ENCODE results near the gene EVI5L. TPM values are rescaled to one million over a fixed set of nuclear protein-coding genes. Genes with fewer than 3 reads are reported as not detected.

The EVI5L gene
- total and polyA plus RNA-seq, 2 of the 13 experiments (the other 11 are each of a cell fraction or from before 2014, with no cell fraction given), result 1.7 to 2.4 TPM

- peak; percentile 16 for TF ChIP-seq ASH2L (IDR thresholded peaks at IDR 0.05; ENCODE audit: insufficient read length, low read depth, low read length)
- TF ChIP-seq MAX (IDR thresholded peaks at IDR 0.05), result no peak
- TF ChIP-seq ZNF589 (CRISPR knock-in tag; conservative IDR thresholded peaks at IDR 0.05), result no peak
- peak; percentile 91 for TF ChIP-seq ZMYM3 (CRISPR knock-in tag; IDR thresholded peaks at IDR 0.05)
- TF ChIP-seq, protein P1, sequence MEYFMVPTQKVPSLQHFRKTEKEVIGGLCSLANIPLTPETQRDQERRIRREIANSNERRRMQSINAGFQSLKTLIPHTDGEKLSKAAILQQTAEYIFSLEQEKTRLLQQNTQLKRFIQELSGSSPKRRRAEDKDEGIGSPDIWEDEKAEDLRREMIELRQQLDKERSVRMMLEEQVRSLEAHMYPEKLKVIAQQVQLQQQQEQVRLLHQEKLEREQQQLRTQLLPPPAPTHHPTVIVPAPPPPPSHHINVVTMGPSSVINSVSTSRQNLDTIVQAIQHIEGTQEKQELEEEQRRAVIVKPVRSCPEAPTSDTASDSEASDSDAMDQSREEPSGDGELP (IDR thresholded peaks at IDR 0.05; ENCODE audit: borderline replicate concordance, low read depth), result peak; percentile 30; the same call in 1 of the 2 replicates
- TF ChIP-seq, protein P2, sequence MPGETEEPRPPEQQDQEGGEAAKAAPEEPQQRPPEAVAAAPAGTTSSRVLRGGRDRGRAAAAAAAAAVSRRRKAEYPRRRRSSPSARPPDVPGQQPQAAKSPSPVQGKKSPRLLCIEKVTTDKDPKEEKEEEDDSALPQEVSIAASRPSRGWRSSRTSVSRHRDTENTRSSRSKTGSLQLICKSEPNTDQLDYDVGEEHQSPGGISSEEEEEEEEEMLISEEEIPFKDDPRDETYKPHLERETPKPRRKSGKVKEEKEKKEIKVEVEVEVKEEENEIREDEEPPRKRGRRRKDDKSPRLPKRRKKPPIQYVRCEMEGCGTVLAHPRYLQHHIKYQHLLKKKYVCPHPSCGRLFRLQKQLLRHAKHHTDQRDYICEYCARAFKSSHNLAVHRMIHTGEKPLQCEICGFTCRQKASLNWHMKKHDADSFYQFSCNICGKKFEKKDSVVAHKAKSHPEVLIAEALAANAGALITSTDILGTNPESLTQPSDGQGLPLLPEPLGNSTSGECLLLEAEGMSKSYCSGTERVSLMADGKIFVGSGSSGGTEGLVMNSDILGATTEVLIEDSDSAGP (CRISPR knock-in tag; IDR thresholded peaks at IDR 0.05; ENCODE audit: borderline replicate concordance), result no peak
- no peak for TF ChIP-seq FUBP1 (CRISPR knock-in tag; IDR thresholded peaks at IDR 0.05; ENCODE audit: borderline replicate concordance)
- no peak for TF ChIP-seq SMARCC2 (IDR thresholded peaks at IDR 0.05)
- TF ChIP-seq ZNF230 (CRISPR knock-in tag; IDR thresholded peaks at IDR 0.05), result no peak
- TF ChIP-seq, protein P3, sequence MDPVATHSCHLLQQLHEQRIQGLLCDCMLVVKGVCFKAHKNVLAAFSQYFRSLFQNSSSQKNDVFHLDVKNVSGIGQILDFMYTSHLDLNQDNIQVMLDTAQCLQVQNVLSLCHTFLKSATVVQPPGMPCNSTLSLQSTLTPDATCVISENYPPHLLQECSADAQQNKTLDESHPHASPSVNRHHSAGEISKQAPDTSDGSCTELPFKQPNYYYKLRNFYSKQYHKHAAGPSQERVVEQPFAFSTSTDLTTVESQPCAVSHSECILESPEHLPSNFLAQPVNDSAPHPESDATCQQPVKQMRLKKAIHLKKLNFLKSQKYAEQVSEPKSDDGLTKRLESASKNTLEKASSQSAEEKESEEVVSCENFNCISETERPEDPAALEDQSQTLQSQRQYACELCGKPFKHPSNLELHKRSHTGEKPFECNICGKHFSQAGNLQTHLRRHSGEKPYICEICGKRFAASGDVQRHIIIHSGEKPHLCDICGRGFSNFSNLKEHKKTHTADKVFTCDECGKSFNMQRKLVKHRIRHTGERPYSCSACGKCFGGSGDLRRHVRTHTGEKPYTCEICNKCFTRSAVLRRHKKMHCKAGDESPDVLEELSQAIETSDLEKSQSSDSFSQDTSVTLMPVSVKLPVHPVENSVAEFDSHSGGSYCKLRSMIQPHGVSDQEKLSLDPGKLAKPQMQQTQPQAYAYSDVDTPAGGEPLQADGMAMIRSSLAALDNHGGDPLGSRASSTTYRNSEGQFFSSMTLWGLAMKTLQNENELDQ (CRISPR knock-in tag; IDR thresholded peaks at IDR 0.05; ENCODE audit: borderline replicate concordance), result no peak
- TF ChIP-seq, protein P4, sequence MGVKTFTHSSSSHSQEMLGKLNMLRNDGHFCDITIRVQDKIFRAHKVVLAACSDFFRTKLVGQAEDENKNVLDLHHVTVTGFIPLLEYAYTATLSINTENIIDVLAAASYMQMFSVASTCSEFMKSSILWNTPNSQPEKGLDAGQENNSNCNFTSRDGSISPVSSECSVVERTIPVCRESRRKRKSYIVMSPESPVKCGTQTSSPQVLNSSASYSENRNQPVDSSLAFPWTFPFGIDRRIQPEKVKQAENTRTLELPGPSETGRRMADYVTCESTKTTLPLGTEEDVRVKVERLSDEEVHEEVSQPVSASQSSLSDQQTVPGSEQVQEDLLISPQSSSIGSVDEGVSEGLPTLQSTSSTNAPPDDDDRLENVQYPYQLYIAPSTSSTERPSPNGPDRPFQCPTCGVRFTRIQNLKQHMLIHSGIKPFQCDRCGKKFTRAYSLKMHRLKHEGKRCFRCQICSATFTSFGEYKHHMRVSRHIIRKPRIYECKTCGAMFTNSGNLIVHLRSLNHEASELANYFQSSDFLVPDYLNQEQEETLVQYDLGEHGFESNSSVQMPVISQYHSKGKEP (CRISPR knock-in tag; IDR thresholded peaks at IDR 0.05), result no peak
- TF ChIP-seq MBNL3 (CRISPR knock-in tag; conservative IDR thresholded peaks at IDR 0.05), result no peak
- TF ChIP-seq ZBTB10 (CRISPR knock-in tag; IDR thresholded peaks at IDR 0.05; ENCODE audit: borderline replicate concordance), result no peak
Observed at GRCh38 chr19:7897292-7897691, 67.3 kb downstream of the EVI5L start (continued).
